ENCODE measurements around the gene UQCRC2. TPM values are rescaled to one million over a fixed set of nuclear protein-coding genes. Genes with fewer than 3 reads are reported as not detected.

The UQCRC2 gene
- total and polyA plus RNA-seq, 2 donors (not counting 3 experiments of a cell fraction or from before 2014, with no cell fraction given): 132 to 189 TPM

DNA sequence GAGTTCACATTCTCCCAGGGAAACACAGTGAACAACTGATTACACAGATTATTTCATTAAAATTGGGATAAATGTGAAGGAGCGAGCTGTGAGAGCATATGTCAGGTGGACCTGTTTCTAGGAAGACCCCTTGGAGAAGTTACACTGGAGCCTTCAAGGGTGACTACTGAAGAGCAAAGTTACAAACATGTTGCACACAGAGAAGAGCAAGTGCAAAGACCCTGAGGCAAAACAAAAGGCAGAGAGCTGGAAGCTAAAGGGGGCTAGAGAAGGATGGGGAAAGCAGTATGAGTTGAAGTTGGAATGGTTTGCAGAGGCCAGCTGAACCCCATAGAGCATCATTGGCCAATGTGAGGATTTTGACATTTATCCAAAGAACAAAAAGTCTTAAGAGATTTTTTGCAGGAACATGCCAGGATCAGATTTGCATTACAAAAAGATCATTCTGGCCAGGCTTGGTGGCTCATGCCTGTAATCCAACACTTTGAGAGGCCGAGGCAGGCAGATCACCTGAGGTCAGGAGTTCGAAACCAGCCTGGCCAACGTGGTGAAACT, 33.6 kb downstream of the UQCRC2 start:
- no peaks in the 10 kb centered on the region for H4K20me1 ChIP-seq (replicated peaks; ENCODE audit: control insufficient read depth, extremely low read depth, insufficient read depth, low read length)
- H3K4me2 ChIP-seq (ENCODE audit: insufficient read depth, low read length): no peak overlapping the region
- CTCF ChIA-PET: interaction anchor here (1.1 to 1.7 kb wide), 4 partner anchors 12 to 202 kb away, joined by 3 to 8 read pairs (median 6); no protein-coding TSS in a partner anchor
- no peaks in the 10 kb centered on the region for H3K9me1 ChIP-seq (replicated peaks; ENCODE audit: control insufficient read depth, extremely low read depth, insufficient read depth, low read length)
- H3K4me1 ChIP-seq (ENCODE audit: control insufficient read depth, extremely low read depth, insufficient read depth, low read length): no peaks in the 10 kb centered on the region
- no TSS peak for BruUV-seq (replicated peaks)
- TF ChIP-seq GATA2 (IDR thresholded peaks at IDR 0.05; ENCODE audit: insufficient read depth, insufficient read length, low read depth, low read length) (no peak), MYC (IDR thresholded peaks at IDR 0.05; ENCODE audit: low read depth, low read length) (no peak), POLR2A (IDR thresholded peaks at IDR 0.05; ENCODE audit: low read depth, low read length) (no peak), FOS (IDR thresholded peaks at IDR 0.05; ENCODE audit: borderline replicate concordance, insufficient read depth, low read length) (no peak)
- TF ChIP-seq, protein P1, sequence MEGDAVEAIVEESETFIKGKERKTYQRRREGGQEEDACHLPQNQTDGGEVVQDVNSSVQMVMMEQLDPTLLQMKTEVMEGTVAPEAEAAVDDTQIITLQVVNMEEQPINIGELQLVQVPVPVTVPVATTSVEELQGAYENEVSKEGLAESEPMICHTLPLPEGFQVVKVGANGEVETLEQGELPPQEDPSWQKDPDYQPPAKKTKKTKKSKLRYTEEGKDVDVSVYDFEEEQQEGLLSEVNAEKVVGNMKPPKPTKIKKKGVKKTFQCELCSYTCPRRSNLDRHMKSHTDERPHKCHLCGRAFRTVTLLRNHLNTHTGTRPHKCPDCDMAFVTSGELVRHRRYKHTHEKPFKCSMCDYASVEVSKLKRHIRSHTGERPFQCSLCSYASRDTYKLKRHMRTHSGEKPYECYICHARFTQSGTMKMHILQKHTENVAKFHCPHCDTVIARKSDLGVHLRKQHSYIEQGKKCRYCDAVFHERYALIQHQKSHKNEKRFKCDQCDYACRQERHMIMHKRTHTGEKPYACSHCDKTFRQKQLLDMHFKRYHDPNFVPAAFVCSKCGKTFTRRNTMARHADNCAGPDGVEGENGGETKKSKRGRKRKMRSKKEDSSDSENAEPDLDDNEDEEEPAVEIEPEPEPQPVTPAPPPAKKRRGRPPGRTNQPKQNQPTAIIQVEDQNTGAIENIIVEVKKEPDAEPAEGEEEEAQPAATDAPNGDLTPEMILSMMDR (IDR thresholded peaks at IDR 0.05; ENCODE audit: extremely low read depth in 1 of 2, insufficient read depth in 1 of 2, low read depth in 1 of 2, low read length in 2 of 2): no peak
- H3K4me3 ChIP-seq (replicated peaks in 1 of 3; ENCODE audit: insufficient read depth in 1 of 3, low read depth in 1 of 3, low read length in 3 of 3): no peak overlapping the region
- POLR2A ChIA-PET: no interaction called here
- no peaks in the 10 kb centered on the region for H3K9me3 ChIP-seq (replicated peaks; ENCODE audit: control insufficient read depth, insufficient read depth, low read length)
- FAIRE-seq (no peak), DNase-seq (ENCODE audit: low read depth, low spot score) (no peak)
- no peaks in the 10 kb centered on the region for H3K79me2 ChIP-seq (ENCODE audit: control insufficient read depth, insufficient read depth, low read length)
- H2AFZ ChIP-seq (ENCODE audit: low read depth, low read length): no peak overlapping the region
- no peak overlapping the region for H3K9ac ChIP-seq (replicated peaks; ENCODE audit: extremely low read depth, insufficient read depth, low read length)
- no peak overlapping the region for H3K27ac ChIP-seq (ENCODE audit: insufficient read depth, low read depth, low read length)
- dilution Hi-C loops (cut with MboI; ENCODE audit: extremely low pct_ligation_motif_present, low sequenced_read_pairs): no loop called here
- no peaks in the 10 kb centered on the region for H3K27me3 ChIP-seq (ENCODE audit: control insufficient read depth in 2 of 2, insufficient read depth in 2 of 2, low read length in 2 of 2)
- peaks cover 4 to 9% of the 10 kb centered on the region in 2 experiments for H3K36me3 ChIP-seq (ENCODE audit: control insufficient read depth in 2 of 2, extremely low read depth in 1 of 2, insufficient read depth in 2 of 2, low read length in 2 of 2)
- intact Hi-C loops (cut with micrococcal nuclease): no loop called here

DNA sequence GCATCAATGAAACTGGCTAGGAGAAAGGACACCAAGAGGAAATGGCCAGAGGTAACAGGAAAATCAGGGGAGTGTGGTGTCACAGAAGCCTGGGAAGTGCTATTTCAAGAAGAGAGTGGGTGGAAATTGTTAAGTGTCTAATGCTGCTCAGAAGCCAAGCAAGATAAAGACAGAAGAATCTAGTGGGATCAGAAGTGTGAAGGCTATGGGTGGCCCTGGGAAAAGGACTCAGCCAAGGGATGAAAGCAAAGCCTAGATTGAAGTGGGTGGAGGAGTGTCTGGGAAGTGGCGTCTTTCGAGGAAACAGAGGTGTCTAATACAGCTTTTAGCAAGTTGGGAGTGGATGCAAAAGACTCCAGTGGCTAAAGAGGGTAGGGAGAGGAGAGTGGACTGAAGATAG, 34.3 kb downstream of the UQCRC2 start:
- H3K27me3 ChIP-seq (ENCODE audit: control insufficient read depth in 2 of 2, insufficient read depth in 2 of 2, low read length in 2 of 2): no peaks in the 10 kb centered on the region
- no peak overlapping the region for H3K27ac ChIP-seq (ENCODE audit: insufficient read depth, low read depth, low read length)
- H3K4me3 ChIP-seq (replicated peaks in 1 of 3; ENCODE audit: insufficient read depth in 1 of 3, low read depth in 1 of 3, low read length in 3 of 3): no peak overlapping the region
- intact Hi-C loops (cut with micrococcal nuclease) (no loop called here), dilution Hi-C loops (cut with MboI; ENCODE audit: extremely low pct_ligation_motif_present, low sequenced_read_pairs) (no loop called here)
- H3K36me3 ChIP-seq (ENCODE audit: control insufficient read depth in 2 of 2, extremely low read depth in 1 of 2, insufficient read depth in 2 of 2, low read length in 2 of 2): peaks cover under 1 to 9% of the 10 kb centered on the region in 2 experiments
- H3K9me3 ChIP-seq (replicated peaks; ENCODE audit: control insufficient read depth, insufficient read depth, low read length): no peaks in the 10 kb centered on the region
- H3K79me2 ChIP-seq (ENCODE audit: control insufficient read depth, insufficient read depth, low read length): no peaks in the 10 kb centered on the region
- H4K20me1 ChIP-seq (replicated peaks; ENCODE audit: control insufficient read depth, extremely low read depth, insufficient read depth, low read length): no peaks in the 10 kb centered on the region
- TF ChIP-seq, protein P2, sequence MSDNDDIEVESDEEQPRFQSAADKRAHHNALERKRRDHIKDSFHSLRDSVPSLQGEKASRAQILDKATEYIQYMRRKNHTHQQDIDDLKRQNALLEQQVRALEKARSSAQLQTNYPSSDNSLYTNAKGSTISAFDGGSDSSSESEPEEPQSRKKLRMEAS (IDR thresholded peaks at IDR 0.05; ENCODE audit: insufficient read depth, insufficient read length): no peak
- TF ChIP-seq EZH2 (IDR thresholded peaks at IDR 0.05; ENCODE audit: borderline replicate concordance, low read depth, low read length, severe bottlenecking): no peak
- TF ChIP-seq, protein P1 (IDR thresholded peaks at IDR 0.05; ENCODE audit: extremely low read depth in 1 of 2, insufficient read depth in 1 of 2, low read depth in 1 of 2, low read length in 2 of 2): no peak
- TF ChIP-seq FOS (IDR thresholded peaks at IDR 0.05; ENCODE audit: borderline replicate concordance, insufficient read depth, low read length): no peak
- TF ChIP-seq JUN (IDR thresholded peaks at IDR 0.05; ENCODE audit: borderline replicate concordance, insufficient read depth, insufficient read length, low read depth): no peak
- no peak for TF ChIP-seq MYC (IDR thresholded peaks at IDR 0.05; ENCODE audit: low read depth, low read length)
- no peak for TF ChIP-seq GATA2 (IDR thresholded peaks at IDR 0.05; ENCODE audit: insufficient read depth, insufficient read length, low read depth, low read length)
- TF ChIP-seq POLR2A (IDR thresholded peaks at IDR 0.05; ENCODE audit: low read depth, low read length): no peak
- TF ChIP-seq POLR2AphosphoS5 (IDR thresholded peaks at IDR 0.05; ENCODE audit: insufficient read depth, low read depth, low read length): no peak
- no peaks in the 10 kb centered on the region for H3K9me1 ChIP-seq (replicated peaks; ENCODE audit: control insufficient read depth, extremely low read depth, insufficient read depth, low read length)
- CTCF ChIA-PET: interaction anchor here (1.1 to 1.7 kb wide), 3 partner anchors 11 to 201 kb away, joined by 3 to 7 read pairs (median 6); no protein-coding TSS in a partner anchor
- H3K9ac ChIP-seq (replicated peaks; ENCODE audit: extremely low read depth, insufficient read depth, low read length): no peak overlapping the region
- H2AFZ ChIP-seq (ENCODE audit: low read depth, low read length): no peak overlapping the region
- DNase-seq (ENCODE audit: low read depth, low spot score): no peak
- H3K4me2 ChIP-seq (ENCODE audit: insufficient read depth, low read length): no peak overlapping the region
- FAIRE-seq: no peak
- no peaks in the 10 kb centered on the region for H3K4me1 ChIP-seq (ENCODE audit: control insufficient read depth, extremely low read depth, insufficient read depth, low read length)
- POLR2A ChIA-PET: interaction anchor here (0.7 kb wide), 1 partner anchor 205 kb away, joined by 3 read pairs; no protein-coding TSS in a partner anchor
- BruUV-seq (replicated peaks): no TSS peak

Measured in endothelial cell of umbilical vein (primary cell).